ENCODE results near the gene HILPDA.

The HILPDA gene

DNA sequence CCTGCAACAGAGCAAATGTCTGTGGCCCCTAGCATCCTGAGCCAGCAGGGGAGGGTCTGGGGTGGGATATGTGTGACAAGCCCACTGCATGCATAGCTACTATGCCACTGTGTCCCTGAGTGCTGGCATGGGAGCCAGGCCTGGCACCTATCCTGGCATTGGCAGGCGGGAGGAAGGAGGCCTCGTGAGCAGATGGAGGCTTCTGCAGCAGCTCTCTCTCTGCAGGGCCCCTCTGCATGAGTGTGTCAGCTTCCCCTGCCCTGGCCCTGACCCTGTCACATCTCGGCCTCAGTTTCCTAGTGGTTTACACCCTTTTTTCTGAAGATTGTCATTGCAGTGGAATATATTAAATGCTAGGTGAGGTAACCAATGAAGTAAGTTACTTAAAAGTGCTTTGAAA, 32.8 kb upstream of the HILPDA start:
- Mint-ChIP-seq H3K9me3 (no peaks in the 10 kb centered on the region), H3K27ac (no peak overlapping the region), H3K36me3 (ENCODE audit: low read depth) (no peaks in the 10 kb centered on the region), H3K27me3 (no peaks in the 10 kb centered on the region), H3K4me3 (no peak overlapping the region), H3K4me1 (ENCODE audit: low read depth) (no peaks in the 10 kb centered on the region)

- Mint-ChIP-seq H3K4me1 (ENCODE audit: low read depth) (no peaks in the 10 kb centered on the region), H3K27me3 (peaks cover 9% of the 10 kb centered on the region), H3K27ac (no peak overlapping the region), H3K9me3 (no peaks in the 10 kb centered on the region), H3K36me3 (ENCODE audit: low read depth) (no peaks in the 10 kb centered on the region), H3K4me3 (no peak overlapping the region)
These were observed 30.9 kb upstream of the HILPDA start for GRCh38 chr7:128424686-128425275.

DNA sequence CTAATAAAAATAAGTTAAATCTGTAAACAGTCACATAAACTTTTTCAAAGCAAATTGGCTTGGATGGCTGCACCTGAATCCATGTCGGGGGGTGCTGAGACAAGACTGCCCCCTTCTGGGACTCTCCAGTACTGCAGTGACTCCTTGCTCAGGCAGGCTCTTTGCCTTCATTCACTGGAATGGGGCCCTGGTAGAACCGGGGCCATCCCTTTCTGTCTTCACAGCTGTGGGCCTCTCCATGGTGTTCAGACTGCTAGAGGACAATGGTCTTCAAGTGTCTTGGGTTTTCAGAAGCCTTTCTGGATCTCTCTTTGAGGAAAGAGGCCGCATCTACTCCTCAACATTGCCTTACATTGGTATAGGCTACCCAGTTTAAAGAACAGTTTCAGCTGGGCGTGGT, 29.8 kb upstream of the HILPDA start:
- Mint-ChIP-seq H3K27me3 (peaks cover 9% of the 10 kb centered on the region), H3K36me3 (ENCODE audit: low read depth) (no peaks in the 10 kb centered on the region), H3K4me3 (no peak overlapping the region), H3K9me3 (no peaks in the 10 kb centered on the region), H3K4me1 (ENCODE audit: low read depth) (no peaks in the 10 kb centered on the region), H3K27ac (no peak overlapping the region)

- Mint-ChIP-seq H3K36me3 (ENCODE audit: low read depth) (no peaks in the 10 kb centered on the region), H3K27ac (no peak overlapping the region), H3K4me3 (no peak overlapping the region), H3K27me3 (peaks cover 12% of the 10 kb centered on the region), H3K4me1 (ENCODE audit: low read depth) (no peaks in the 10 kb centered on the region), H3K9me3 (no peaks in the 10 kb centered on the region)
These were observed 28.3 kb upstream of the HILPDA start for GRCh38 chr7:128427289-128427891.

DNA sequence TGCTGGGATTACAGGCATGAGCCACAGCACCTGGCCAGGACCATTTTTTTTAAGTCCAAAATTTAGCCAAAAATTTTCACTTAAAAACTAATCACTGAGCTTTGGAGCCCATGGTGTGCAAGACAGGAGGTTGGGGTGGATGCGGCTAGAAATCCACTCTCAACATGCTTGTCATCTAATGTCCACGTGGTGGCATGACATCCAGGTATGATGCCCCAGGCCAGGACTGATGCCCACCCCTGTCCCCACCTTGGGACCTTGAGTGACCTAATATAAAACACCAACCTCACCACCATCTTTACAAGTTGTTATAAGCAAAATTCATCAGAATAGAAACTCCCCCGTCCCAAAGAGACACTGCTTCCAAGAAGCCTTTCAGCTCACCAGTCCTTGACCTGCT, 25.5 kb upstream of the HILPDA start:
- H3K27me3 Mint-ChIP-seq = peaks cover 18% of the 10 kb centered on the region
- H3K4me3 Mint-ChIP-seq = no peak overlapping the region
- H3K36me3 Mint-ChIP-seq (ENCODE audit: low read depth) = no peaks in the 10 kb centered on the region
- no peaks in the 10 kb centered on the region for H3K9me3 Mint-ChIP-seq
- H3K27ac Mint-ChIP-seq = no peak overlapping the region
- H3K4me1 Mint-ChIP-seq (ENCODE audit: low read depth) = no peaks in the 10 kb centered on the region

- no peaks in the 10 kb centered on the region for H3K36me3 Mint-ChIP-seq (ENCODE audit: low read depth)
- no peaks in the 10 kb centered on the region for H3K9me3 Mint-ChIP-seq
- peaks cover 18% of the 10 kb centered on the region for H3K27me3 Mint-ChIP-seq
- H3K27ac Mint-ChIP-seq = no peak overlapping the region
- H3K4me1 Mint-ChIP-seq (ENCODE audit: low read depth) = no peaks in the 10 kb centered on the region
- H3K4me3 Mint-ChIP-seq = no peak overlapping the region
These were observed 24.5 kb upstream of the HILPDA start for GRCh38 chr7:128431221-128431620.

- Mint-ChIP-seq H3K36me3 (ENCODE audit: low read depth) (no peaks in the 10 kb centered on the region), H3K27ac (no peak overlapping the region), H3K4me3 (no peak overlapping the region), H3K27me3 (peaks cover 18% of the 10 kb centered on the region), H3K4me1 (ENCODE audit: low read depth) (no peaks in the 10 kb centered on the region), H3K9me3 (no peaks in the 10 kb centered on the region)
These were observed 23.9 kb upstream of the HILPDA start for GRCh38 chr7:128431754-128432153.

DNA sequence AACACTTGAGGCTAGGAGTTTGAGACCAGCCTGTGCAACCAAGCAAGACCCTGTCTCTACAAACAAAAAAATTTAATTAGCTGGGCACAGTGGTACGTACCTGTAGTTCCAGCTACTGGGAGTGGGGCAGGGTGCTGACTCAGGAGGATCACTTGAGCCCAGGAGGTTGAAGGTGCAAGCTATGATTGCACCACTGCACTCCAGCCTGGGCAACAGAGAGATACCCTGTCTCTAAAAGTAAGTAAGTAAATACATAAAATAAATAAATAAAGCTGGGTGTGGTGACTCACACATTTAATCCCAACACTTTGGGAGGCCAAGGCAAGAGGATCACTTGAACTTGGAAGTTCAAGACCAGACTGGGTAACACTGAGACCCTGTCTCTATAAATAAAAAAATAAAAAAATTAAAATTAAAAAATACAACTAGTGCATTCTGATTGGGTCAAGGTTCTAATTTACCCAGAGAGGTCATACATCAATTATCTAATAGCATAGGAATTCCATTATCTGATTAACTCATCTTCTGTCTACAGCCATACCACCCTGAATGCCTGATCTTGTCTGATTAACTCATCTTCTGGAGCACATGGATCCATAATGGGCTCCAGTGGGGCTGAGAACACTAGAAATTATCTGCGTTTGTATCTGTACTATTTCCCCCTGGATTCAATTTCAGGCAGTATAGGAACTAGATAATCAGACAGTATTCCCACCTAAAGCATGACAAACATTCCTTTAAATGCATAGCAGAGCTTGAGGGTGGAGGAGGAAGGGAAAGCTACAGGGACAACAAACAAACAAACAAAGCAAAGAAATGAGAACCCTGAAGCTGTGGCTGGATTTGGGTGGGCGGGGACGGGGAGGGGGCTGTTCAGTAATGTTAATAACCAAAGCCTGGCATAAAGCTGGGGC, 21.0 kb upstream of the HILPDA start:
- H3K27ac Mint-ChIP-seq = no peak overlapping the region
- no peaks in the 10 kb centered on the region for H3K4me1 Mint-ChIP-seq (ENCODE audit: low read depth)
- H3K9me3 Mint-ChIP-seq = no peaks in the 10 kb centered on the region
- H3K27me3 Mint-ChIP-seq = peaks cover 10% of the 10 kb centered on the region
- no peak overlapping the region for H3K4me3 Mint-ChIP-seq
- no peaks in the 10 kb centered on the region for H3K36me3 Mint-ChIP-seq (ENCODE audit: low read depth)

DNA sequence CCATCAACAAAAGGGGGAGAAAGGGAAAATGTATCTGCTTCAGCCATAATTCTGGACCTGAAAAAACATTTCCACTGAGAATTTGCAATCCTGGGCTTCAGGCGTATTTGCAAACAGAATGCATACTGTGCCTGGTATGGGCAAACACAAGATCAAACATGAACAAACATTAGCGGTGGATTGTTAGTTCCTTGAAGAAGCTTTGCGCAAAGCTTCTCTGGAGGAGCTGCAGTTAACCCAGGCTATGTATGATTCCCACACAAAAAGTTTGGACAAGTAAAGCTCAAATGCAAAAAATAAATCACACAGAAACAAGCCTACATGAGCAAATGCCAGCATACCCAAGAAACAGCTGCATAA, 20.4 kb upstream of the HILPDA start:
- Mint-ChIP-seq H3K27me3 (peaks cover 9% of the 10 kb centered on the region), H3K36me3 (ENCODE audit: low read depth) (no peaks in the 10 kb centered on the region), H3K4me1 (ENCODE audit: low read depth) (no peaks in the 10 kb centered on the region), H3K27ac (no peak overlapping the region), H3K9me3 (no peaks in the 10 kb centered on the region), H3K4me3 (no peak overlapping the region)

DNA sequence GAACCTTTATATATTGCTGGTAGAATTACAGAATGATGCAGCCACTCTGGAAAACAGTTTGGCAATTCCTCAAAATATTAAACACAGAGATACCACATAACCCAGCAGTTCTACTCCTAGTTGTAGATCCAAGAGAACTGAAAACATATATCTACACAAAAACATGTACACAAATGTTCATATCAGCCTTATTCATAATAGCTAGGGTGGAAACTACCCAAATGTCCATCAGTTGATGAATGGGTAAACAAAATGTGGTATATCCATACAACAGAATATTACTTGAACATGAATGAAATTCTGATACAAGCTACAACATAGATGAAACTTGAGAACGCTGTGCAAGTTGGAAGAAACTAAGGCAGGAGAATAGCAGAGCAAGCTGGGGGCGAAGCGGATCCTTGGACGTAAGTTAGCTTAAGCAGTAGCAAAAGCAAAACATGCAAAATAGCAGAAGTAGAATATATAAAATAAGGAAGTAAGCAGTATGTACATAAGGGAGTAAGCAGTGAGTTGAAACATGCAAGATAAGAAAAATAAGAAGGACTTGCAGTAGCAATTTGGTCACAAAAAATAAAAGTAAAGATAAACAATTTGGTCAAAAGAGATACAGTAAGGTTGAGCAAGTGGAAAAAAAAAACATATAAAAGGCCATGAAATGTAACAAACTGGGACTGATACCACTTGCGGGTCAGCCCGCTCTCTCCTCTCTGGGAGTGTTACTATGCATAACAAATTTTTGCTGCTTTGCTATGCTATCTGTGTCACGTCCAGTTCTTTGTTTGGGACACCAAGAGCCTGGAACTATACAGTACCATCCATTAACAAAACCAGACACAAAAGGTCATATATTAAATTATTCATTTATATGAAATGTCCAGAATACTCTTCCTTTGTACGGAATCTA, 18.0 kb upstream of the HILPDA start:
- no peaks in the 10 kb centered on the region for H3K4me1 Mint-ChIP-seq (ENCODE audit: low read depth)
- no peaks in the 10 kb centered on the region for H3K36me3 Mint-ChIP-seq (ENCODE audit: low read depth)
- H3K27me3 Mint-ChIP-seq = peaks cover 6% of the 10 kb centered on the region
- H3K4me3 Mint-ChIP-seq = no peak overlapping the region
- no peaks in the 10 kb centered on the region for H3K9me3 Mint-ChIP-seq
- H3K27ac Mint-ChIP-seq = peak overlapping the region; percentile 0

DNA sequence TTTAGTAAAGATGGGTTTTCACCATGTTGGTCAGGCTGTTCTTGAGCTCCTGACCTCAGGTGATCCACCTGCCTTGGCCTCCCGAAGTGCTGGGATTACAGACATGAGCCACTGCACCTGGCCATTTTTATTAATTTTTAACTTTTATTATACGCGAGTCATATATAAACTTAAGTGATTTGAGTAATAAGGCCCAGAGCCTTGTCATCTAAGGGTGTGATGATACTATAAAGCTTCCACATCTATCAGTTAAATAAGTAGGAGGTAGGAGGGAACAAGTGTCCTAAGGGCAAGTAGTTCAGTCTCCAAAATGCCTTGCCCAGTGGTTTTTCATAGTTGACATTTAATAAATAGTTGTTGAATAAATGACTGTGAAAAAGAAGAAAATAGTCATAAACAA, 13.3 kb upstream of the HILPDA start:
- Mint-ChIP-seq H3K4me3 (no peak overlapping the region), H3K36me3 (ENCODE audit: low read depth) (no peaks in the 10 kb centered on the region)

GRCh38 chr7:128443831-128444600, 11.7 kb upstream of the HILPDA start:
- Mint-ChIP-seq H3K27me3 (peaks cover 2% of the 10 kb centered on the region), H3K4me3 (no peak overlapping the region), H3K9me3 (no peaks in the 10 kb centered on the region), H3K36me3 (ENCODE audit: low read depth) (no peaks in the 10 kb centered on the region), H3K4me1 (ENCODE audit: low read depth) (peaks cover 19% of the 10 kb centered on the region), H3K27ac (no peak overlapping the region)

More for the DNA sequence above, 13.3 kb upstream of the HILPDA start:
- no peak overlapping the region for H3K27ac Mint-ChIP-seq
- no peaks in the 10 kb centered on the region for H3K27me3 Mint-ChIP-seq
- no peaks in the 10 kb centered on the region for H3K9me3 Mint-ChIP-seq
- peaks cover 5% of the 10 kb centered on the region for H3K4me1 Mint-ChIP-seq (ENCODE audit: low read depth)

- no peak overlapping the region for H3K27ac Mint-ChIP-seq
- peaks cover 6% of the 10 kb centered on the region for H3K27me3 Mint-ChIP-seq
- no peaks in the 10 kb centered on the region for H3K36me3 Mint-ChIP-seq (ENCODE audit: low read depth)
- peaks cover 35% of the 10 kb centered on the region for H3K4me1 Mint-ChIP-seq (ENCODE audit: low read depth)
- no peak overlapping the region for H3K4me3 Mint-ChIP-seq
- H3K9me3 Mint-ChIP-seq = no peaks in the 10 kb centered on the region
These were observed 9.4 kb upstream of the HILPDA start for GRCh38 chr7:128446306-128446705.

GRCh38 chr7:128447941-128448564, 7.6 kb upstream of the HILPDA start:
- H3K9me3 Mint-ChIP-seq = no peaks in the 10 kb centered on the region
- no peak overlapping the region for H3K4me3 Mint-ChIP-seq
- H3K27ac Mint-ChIP-seq = no peak overlapping the region
- peaks cover 51% of the 10 kb centered on the region for H3K4me1 Mint-ChIP-seq (ENCODE audit: low read depth)
- peaks cover 8% of the 10 kb centered on the region for H3K27me3 Mint-ChIP-seq
- H3K36me3 Mint-ChIP-seq (ENCODE audit: low read depth) = no peaks in the 10 kb centered on the region
